Activated naive CD8-positive, alpha-beta T cell treated with anti-CD3 and anti-CD28 coated beads, Interleukin-2, amount 50 U/mL, for 24 hours (primary cell): ENCODE results near the gene SIGMAR1.
A peak's percentile ranks its signal among the peaks of the same experiment; 100 is the strongest.

Experiments used
- ATAC-seq: fragments of 150-1000 bp; cut with Tn5 transposase; one replicate; pipeline ENCODE4 v1.10.0; 2021
- DNase-seq: peaks from one replicate; pipeline ENCODE4 v3.0.0; 2021
- H3K27ac Mint-ChIP-seq: one replicate; pipeline ENCODE4 v1.8.0; 2021; ENCODE audit warnings: mild to moderate bottlenecking, mixed read lengths
- H3K27me3 Mint-ChIP-seq: one replicate; pipeline ENCODE4 v1.8.0; 2021; ENCODE audit warnings: mixed read lengths
- H3K36me3 Mint-ChIP-seq: one replicate; pipeline ENCODE4 v1.8.0; 2021; ENCODE audit warnings: low read depth, mixed read lengths
- H3K4me1 Mint-ChIP-seq: one replicate; pipeline ENCODE4 v1.8.0; 2021; ENCODE audit warnings: mixed read lengths
- H3K4me3 Mint-ChIP-seq: one replicate; pipeline ENCODE4 v1.8.0; 2021; ENCODE audit warnings: mild to moderate bottlenecking, moderate library complexity, mixed read lengths
- H3K9me3 Mint-ChIP-seq: one replicate; pipeline ENCODE4 v1.8.0; 2021; ENCODE audit warnings: mixed read lengths

The SIGMAR1 gene

GRCh38 chr9:34590381-34591247 lies 47.0 kb downstream of the SIGMAR1 start:
- peak overlapping the region; percentile 60 for H3K4me3 Mint-ChIP-seq
- H3K36me3 Mint-ChIP-seq, result no peaks in the 10 kb centered on the region
- no peak overlapping the region for H3K27ac Mint-ChIP-seq
- DNase-seq (peak; percentile 10), ATAC-seq (no peak)
- peaks cover 81% of the 10 kb centered on the region for H3K27me3 Mint-ChIP-seq
- H3K4me1 Mint-ChIP-seq, result peaks cover 23% of the 10 kb centered on the region
- no peaks in the 10 kb centered on the region for H3K9me3 Mint-ChIP-seq

- H3K4me1 Mint-ChIP-seq, result peaks cover 23% of the 10 kb centered on the region
- peaks cover 81% of the 10 kb centered on the region for H3K27me3 Mint-ChIP-seq
- no peaks in the 10 kb centered on the region for H3K36me3 Mint-ChIP-seq
- ATAC-seq (no peak), DNase-seq (peak; percentile 12)
- no peaks in the 10 kb centered on the region for H3K9me3 Mint-ChIP-seq
- peak within 1 kb of the TSS; percentile 60 for H3K4me3 Mint-ChIP-seq
- no peak within 1 kb of the TSS for H3K27ac Mint-ChIP-seq
These were observed 47.8 kb downstream of the SIGMAR1 start, which contains the start of gene CNTFR for GRCh38 chr9:34589636-34590380. Gene CNTFR, minus strand, starts transcription at chr9:34589724. Its CDS starts 20,743 bp downstream, at chr9:34568981.

- no peaks in the 10 kb centered on the region for H3K36me3 Mint-ChIP-seq
- no peak for ATAC-seq
- H3K4me1 Mint-ChIP-seq, result peaks cover 23% of the 10 kb centered on the region
- peaks cover 80% of the 10 kb centered on the region for H3K27me3 Mint-ChIP-seq
- no peaks in the 10 kb centered on the region for H3K9me3 Mint-ChIP-seq
- peak; percentile 17 for DNase-seq
- H3K27ac Mint-ChIP-seq, result no peak overlapping the region
- peak overlapping the region; percentile 56 for H3K4me3 Mint-ChIP-seq
These were observed 48.6 kb downstream of the SIGMAR1 start for GRCh38 chr9:34588671-34589635.

GRCh38 chr9:34587271-34587670 lies 50.3 kb downstream of the SIGMAR1 start:
- ATAC-seq (no peak), DNase-seq (no peak)
- no peak overlapping the region for H3K27ac Mint-ChIP-seq
- H3K9me3 Mint-ChIP-seq, result no peaks in the 10 kb centered on the region
- no peak overlapping the region for H3K4me3 Mint-ChIP-seq
- H3K4me1 Mint-ChIP-seq, result peaks cover 19% of the 10 kb centered on the region
- H3K27me3 Mint-ChIP-seq, result peaks cover 72% of the 10 kb centered on the region
- no peaks in the 10 kb centered on the region for H3K36me3 Mint-ChIP-seq

- H3K36me3 Mint-ChIP-seq, result no peaks in the 10 kb centered on the region
- no peak for ATAC-seq
- DNase-seq, result no peak
- no peak overlapping the region for H3K27ac Mint-ChIP-seq
- H3K4me1 Mint-ChIP-seq, result peaks cover 16% of the 10 kb centered on the region
- no peaks in the 10 kb centered on the region for H3K9me3 Mint-ChIP-seq
- peaks cover 63% of the 10 kb centered on the region for H3K27me3 Mint-ChIP-seq
- H3K4me3 Mint-ChIP-seq, result no peak overlapping the region
These were observed 51.5 kb downstream of the SIGMAR1 start for GRCh38 chr9:34585946-34586669.

- Mint-ChIP-seq H3K27me3 (peaks cover 64% of the 10 kb centered on the region), H3K9me3 (no peaks in the 10 kb centered on the region), H3K36me3 (no peaks in the 10 kb centered on the region), H3K27ac (no peak overlapping the region), H3K4me1 (peaks cover 5% of the 10 kb centered on the region), H3K4me3 (no peak overlapping the region)
- DNase-seq (no peak), ATAC-seq (no peak)
These were observed 52.6 kb downstream of the SIGMAR1 start for GRCh38 chr9:34584970-34585369.
